CD4-positive, alpha-beta T cell (primary cell): ENCODE results near the gene SP1. TPM values are rescaled to one million over a fixed set of nuclear protein-coding genes. Genes with fewer than 3 reads are reported as not detected.

Source experiments
- ATAC-seq: fragments of 200-7000 bp; cut with Tn5 transposase; one replicate; pipeline ENCODE4 v1.10.0; 2022; ENCODE audit warnings: mild to moderate bottlenecking; ENCODE audit not compliant: poor library complexity
- CTCF ChIA-PET: fragments of 350-600 bp; sonication (Branson Sonifier 250); formaldehyde crosslinking; loops from one replicate; lab custom pipeline; 2021; ENCODE audit warnings: antibody characterized with exemption, inconsistent platforms; lab: Charles Lee
- POLR2A ChIA-PET: fragments of 350-600 bp; sonication (Branson Sonifier 250); formaldehyde crosslinking; loops from one replicate; lab custom pipeline; 2021; ENCODE audit warnings: antibody characterized with exemption, inconsistent platforms; lab: Charles Lee
- DNase-seq, 14 experiments: peaks; one replicate each; pipeline ENCODE4 v3.0.0-alpha.2; 2013 to 2020; ENCODE audit warnings: mixed read lengths in 2 of 14
- H3K27ac ChIP-seq, 2 donors: one replicate each; pipeline versions ENCODE4 v1.5.1 to v1.7.0; 2013; ENCODE audit warnings: low read length in 2 of 2, low read depth in 1 of 2, mild to moderate bottlenecking in 1 of 2
- H3K27me3 ChIP-seq, 2 experiments: 1 replicate in 1 of 2; 2 replicates in 1 of 2; pipeline versions ENCODE4 v1.6.1 to v1.7.0; 2013; ENCODE audit warnings: low read length in 2 of 2, control low read depth in 1 of 2, mild to moderate bottlenecking in 1 of 2, moderate library complexity in 1 of 2; ENCODE audit not compliant: insufficient read depth in 2 of 2, control insufficient read depth in 1 of 2
- H3K36me3 ChIP-seq: one replicate; pipeline ENCODE4 v1.6.1; 2013; ENCODE audit warnings: low read length, control low read depth; ENCODE audit not compliant: insufficient read depth
- H3K4me1 ChIP-seq: one replicate; pipeline ENCODE4 v1.6.1; 2013; ENCODE audit warnings: low read length, control low read depth; ENCODE audit not compliant: insufficient read depth
- H3K4me3 ChIP-seq: one replicate; pipeline ENCODE4 v1.5.1; 2013; ENCODE audit warnings: mild to moderate bottlenecking, low read length, moderate library complexity
- H3K9me3 ChIP-seq, 2 experiments: 1 replicate in 1 of 2; 2 replicates in 1 of 2; pipeline versions ENCODE4 v1.6.1 to v1.7.0; 2013; ENCODE audit warnings: low read length in 2 of 2, mild to moderate bottlenecking in 2 of 2, control low read depth in 1 of 2, moderate library complexity in 1 of 2; ENCODE audit not compliant: control insufficient read depth in 1 of 2, insufficient read depth in 1 of 2
- H3K27ac Mint-ChIP-seq: one replicate; pipeline ENCODE4 v1.8.0; 2020; ENCODE audit warnings: mixed read lengths
- H3K27me3 Mint-ChIP-seq: one replicate; pipeline ENCODE4 v1.8.0; 2021; ENCODE audit warnings: mixed read lengths
- H3K36me3 Mint-ChIP-seq: one replicate; pipeline ENCODE4 v1.8.0; 2021; ENCODE audit warnings: low read depth, mixed read lengths
- H3K4me1 Mint-ChIP-seq: one replicate; pipeline ENCODE4 v1.8.0; 2021; ENCODE audit warnings: low read depth, mixed read lengths
- H3K4me3 Mint-ChIP-seq: one replicate; pipeline ENCODE4 v1.8.0; 2020; ENCODE audit warnings: mild to moderate bottlenecking, mixed read lengths
- H3K9me3 Mint-ChIP-seq: one replicate; pipeline ENCODE4 v1.8.0; 2020; ENCODE audit warnings: mixed read lengths
- CTCF ChIP-seq: fragments of 200-600 bp; IDR thresholded peaks from one replicate; pipeline ENCODE4 v1.8.0; 2022; ENCODE audit warnings: antibody characterized with exemption, mild to moderate bottlenecking
- intact Hi-C, 2 experiments: fragments of 100-400 bp; cut with DNase I in 1 of 2; cut with micrococcal nuclease in 1 of 2; formaldehyde crosslinking; loops; one replicate each; pipeline versions ENCODE4 v1.15.1 to v1.9.0; 2023 to 2025; cut with DNase I, micrococcal nuclease
- total RNA-seq, 174 experiments: library from RNA in 2 of 174; stranded (reverse) in 2 of 174; gene quantifications; one replicate each; pipeline ENCODE4 v1.2.3 and lab custom pipeline; 2021 to 2026

The SP1 gene
- total RNA-seq, 2 experiments from 2014 or later = 42.3 to 43.3 TPM

DNA sequence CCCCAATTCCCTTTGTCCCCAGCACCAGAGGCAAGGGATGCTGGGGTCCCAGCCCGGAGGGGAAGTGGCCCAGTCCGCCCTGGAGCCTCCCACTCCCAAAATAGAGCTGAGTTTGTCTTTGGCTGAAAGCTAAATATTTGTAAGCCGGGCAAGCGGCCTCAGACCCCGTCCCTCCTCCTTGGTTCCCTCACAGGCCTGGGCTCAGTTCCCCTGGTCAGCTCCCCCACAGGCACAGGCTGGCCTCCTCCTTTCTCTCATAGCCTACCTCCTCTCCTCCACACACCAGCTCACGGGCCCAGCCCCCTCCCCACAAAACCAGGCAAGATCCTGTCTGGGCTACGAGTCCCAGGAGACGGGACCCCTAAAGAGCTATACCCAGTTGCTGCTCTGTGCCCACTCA lies 45.2 kb upstream of the SP1 start:
- no peaks in the 10 kb centered on the region for H3K36me3 Mint-ChIP-seq
- no peak overlapping the region for H3K4me3 ChIP-seq
- CTCF ChIA-PET = interaction anchor here (1.0 kb wide), 1 partner anchor 86 kb away, joined by 3 read pairs; no protein-coding TSS in a partner anchor
- POLR2A ChIA-PET = interaction anchor here (1.3 kb wide), 1 partner anchor 45 kb away, joined by 6 read pairs; the partner anchor contains the start of gene SP1
- H3K27me3 Mint-ChIP-seq = peaks cover 48% of the 10 kb centered on the region
- intact Hi-C loops = no loop called here
- DNase-seq (no peak), ATAC-seq (no peak)
- H3K27ac Mint-ChIP-seq = no peak overlapping the region
- H3K36me3 ChIP-seq = no peaks in the 10 kb centered on the region
- peaks cover 4% of the 10 kb centered on the region for H3K4me1 ChIP-seq
- H3K4me3 Mint-ChIP-seq = no peak overlapping the region
- H3K9me3 ChIP-seq = no peaks in the 10 kb centered on the region
- H3K27ac ChIP-seq = no peak overlapping the region
- H3K4me1 Mint-ChIP-seq = peaks cover 4% of the 10 kb centered on the region
- H3K27me3 ChIP-seq = peaks cover 33 to 46% of the 10 kb centered on the region in 2 experiments
- H3K9me3 Mint-ChIP-seq = no peaks in the 10 kb centered on the region
- TF ChIP-seq CTCF = no peak

DNA sequence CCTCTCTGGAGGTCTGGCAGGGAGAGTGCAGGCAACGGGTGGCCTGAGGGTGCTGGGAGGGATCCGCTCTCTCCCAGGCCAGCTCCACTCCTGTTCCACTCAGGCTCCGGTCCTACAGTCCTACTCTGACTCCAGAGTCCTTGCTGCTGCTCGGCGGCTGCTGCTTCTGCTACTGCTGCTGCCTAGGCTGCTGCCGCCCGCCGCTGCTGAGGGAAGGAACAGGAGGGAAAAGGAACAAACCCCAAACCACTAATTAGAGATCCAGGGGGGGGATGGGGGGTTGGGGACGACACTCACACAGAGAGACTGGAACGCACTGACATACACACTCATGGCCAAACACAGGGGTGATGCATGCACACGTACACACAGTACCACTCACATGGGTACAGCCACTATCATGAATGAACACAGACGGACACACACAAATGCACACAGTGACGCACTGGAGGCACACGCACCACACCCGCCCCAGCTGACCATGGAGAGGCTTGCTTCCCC lies 43.7 kb upstream of the SP1 start, which contains the start of gene SP7:
Gene SP7, minus strand, starts transcription at position 174 of the 501 bp plus-strand sequence. CDS start 708 bp downstream, outside the sequence.
- H3K27ac ChIP-seq = no peak within 1 kb of the TSS
- H3K4me3 Mint-ChIP-seq = no peak within 1 kb of the TSS
- no peak for DNase-seq
- H3K4me1 Mint-ChIP-seq = peaks cover 4% of the 10 kb centered on the region
- no peak within 1 kb of the TSS for H3K27ac Mint-ChIP-seq
- no peaks in the 10 kb centered on the region for H3K9me3 ChIP-seq
- intact Hi-C loops = no loop called here
- POLR2A ChIA-PET = no interaction called here
- H3K4me1 ChIP-seq = peaks cover 4% of the 10 kb centered on the region
- H3K9me3 Mint-ChIP-seq = no peaks in the 10 kb centered on the region
- no peak within 1 kb of the TSS for H3K4me3 ChIP-seq
- ATAC-seq = no peak
- H3K27me3 ChIP-seq = peaks cover 35 to 50% of the 10 kb centered on the region in 2 experiments
- no peaks in the 10 kb centered on the region for H3K36me3 Mint-ChIP-seq
- peaks cover 52% of the 10 kb centered on the region for H3K27me3 Mint-ChIP-seq
- no peak for TF ChIP-seq CTCF
- CTCF ChIA-PET = no interaction called here
- no peaks in the 10 kb centered on the region for H3K36me3 ChIP-seq

DNA sequence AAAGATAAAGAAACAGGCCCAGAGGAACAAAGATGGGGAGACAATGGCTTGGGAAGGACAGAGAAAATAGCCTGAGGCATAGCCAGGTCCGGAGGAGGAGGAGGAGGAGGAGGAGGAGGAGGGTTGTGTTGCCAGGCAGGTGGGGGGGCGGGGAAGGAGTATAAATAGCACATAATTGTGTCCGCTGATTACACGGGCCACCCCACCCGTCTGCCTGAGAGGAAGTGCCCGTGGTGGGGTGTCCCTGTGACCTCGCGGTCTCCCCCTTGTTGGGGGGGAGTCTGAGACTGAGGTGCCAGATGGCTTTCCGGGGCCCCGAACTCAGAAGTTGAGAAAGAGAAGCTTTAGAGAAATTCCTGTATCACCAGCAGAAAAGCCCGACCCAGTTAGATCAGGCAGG lies 42.0 kb upstream of the SP1 start:
- intact Hi-C loops = no loop called here
- H3K4me3 ChIP-seq = no peak overlapping the region
- H3K27ac Mint-ChIP-seq = no peak overlapping the region
- H3K36me3 ChIP-seq = no peaks in the 10 kb centered on the region
- CTCF ChIA-PET = no interaction called here
- no peak for ATAC-seq
- peaks cover 31 to 50% of the 10 kb centered on the region in 2 experiments for H3K27me3 ChIP-seq
- H3K27me3 Mint-ChIP-seq = peaks cover 52% of the 10 kb centered on the region
- H3K9me3 Mint-ChIP-seq = no peaks in the 10 kb centered on the region
- H3K4me1 ChIP-seq = peaks cover 4% of the 10 kb centered on the region
- no peaks in the 10 kb centered on the region for H3K36me3 Mint-ChIP-seq
- H3K27ac ChIP-seq = no peak overlapping the region
- no peak for TF ChIP-seq CTCF
- no peak overlapping the region for H3K4me3 Mint-ChIP-seq
- POLR2A ChIA-PET = no interaction called here
- DNase-seq = peak in 1 of 14 experiments; percentile 29
- no peaks in the 10 kb centered on the region for H3K9me3 ChIP-seq
- peaks cover 4% of the 10 kb centered on the region for H3K4me1 Mint-ChIP-seq
